LNCAP (cell line): ENCODE data around the gene TMEM234.

ENCODE experiments used
- TF ChIP-seq, protein P1 (sequence below): fragments of 450-650 bp; IDR thresholded peaks from 2 replicates; pipeline ENCODE4 v1.5.1; 2017; ENCODE audit warnings: mild to moderate bottlenecking

The TMEM234 gene

DNA sequence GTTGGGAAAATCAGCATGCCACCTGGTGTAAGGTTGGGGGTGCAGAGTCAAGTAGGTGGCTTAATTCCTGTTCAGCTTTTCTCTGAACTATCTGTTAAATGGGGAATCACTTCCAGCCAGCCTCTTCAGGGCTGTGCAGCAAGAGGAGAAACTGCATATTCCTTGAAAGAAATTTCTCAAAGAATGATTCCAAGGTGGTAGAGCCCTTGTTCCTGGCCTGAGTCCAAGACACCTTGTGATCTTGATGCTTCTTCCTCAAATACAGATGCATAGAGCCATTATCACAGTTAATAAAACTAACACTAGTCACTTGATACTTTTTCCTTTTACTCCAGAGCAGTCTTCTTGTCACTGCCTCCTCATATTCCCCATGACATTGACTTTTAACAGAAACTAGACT lies 37.5 kb downstream of the TMEM234 start:
- TF ChIP-seq, protein P1, sequence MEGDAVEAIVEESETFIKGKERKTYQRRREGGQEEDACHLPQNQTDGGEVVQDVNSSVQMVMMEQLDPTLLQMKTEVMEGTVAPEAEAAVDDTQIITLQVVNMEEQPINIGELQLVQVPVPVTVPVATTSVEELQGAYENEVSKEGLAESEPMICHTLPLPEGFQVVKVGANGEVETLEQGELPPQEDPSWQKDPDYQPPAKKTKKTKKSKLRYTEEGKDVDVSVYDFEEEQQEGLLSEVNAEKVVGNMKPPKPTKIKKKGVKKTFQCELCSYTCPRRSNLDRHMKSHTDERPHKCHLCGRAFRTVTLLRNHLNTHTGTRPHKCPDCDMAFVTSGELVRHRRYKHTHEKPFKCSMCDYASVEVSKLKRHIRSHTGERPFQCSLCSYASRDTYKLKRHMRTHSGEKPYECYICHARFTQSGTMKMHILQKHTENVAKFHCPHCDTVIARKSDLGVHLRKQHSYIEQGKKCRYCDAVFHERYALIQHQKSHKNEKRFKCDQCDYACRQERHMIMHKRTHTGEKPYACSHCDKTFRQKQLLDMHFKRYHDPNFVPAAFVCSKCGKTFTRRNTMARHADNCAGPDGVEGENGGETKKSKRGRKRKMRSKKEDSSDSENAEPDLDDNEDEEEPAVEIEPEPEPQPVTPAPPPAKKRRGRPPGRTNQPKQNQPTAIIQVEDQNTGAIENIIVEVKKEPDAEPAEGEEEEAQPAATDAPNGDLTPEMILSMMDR, result no peak

DNA sequence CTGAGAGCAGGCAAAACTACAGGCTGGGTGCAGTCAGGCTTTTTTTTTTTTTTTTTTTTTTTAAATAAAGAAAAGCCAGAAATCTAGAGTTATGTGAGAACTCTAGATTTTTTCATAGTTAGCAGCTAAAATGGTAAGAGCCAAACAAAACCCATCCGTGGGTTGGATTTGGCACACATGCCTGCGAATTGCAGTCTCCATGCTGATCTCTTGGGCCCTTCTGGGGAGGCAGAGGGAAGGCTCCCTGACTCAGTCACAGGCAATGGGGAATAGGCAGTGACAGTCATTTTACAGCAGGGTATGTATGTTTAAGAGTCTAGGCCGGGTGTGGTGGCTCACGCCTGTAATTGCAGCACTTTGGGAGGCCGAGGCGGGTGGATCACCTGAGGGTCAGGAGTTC lies 40.1 kb downstream of the TMEM234 start:
- TF ChIP-seq, protein P1, result no peak

DNA sequence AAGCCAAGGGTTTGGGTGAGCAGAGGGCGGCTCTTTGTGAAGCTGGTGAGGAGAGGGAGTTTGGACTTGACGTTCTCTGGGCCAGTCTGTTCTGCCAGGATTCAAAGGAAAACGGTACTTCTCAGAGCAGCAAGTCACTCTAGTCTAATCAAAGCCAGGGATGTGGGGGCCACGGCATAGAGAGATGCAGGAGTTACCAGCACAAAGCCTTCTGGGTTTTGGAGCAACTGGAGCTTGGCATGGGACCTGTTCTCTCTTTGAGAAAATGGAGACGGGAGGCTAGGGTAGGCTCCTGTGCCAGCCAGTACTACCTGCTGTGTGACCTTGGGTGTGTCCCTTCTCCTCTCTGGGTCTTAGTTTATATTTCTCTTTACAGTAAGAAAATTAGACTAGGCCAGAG lies 40.6 kb downstream of the TMEM234 start:
- TF ChIP-seq, protein P1, result no peak

DNA sequence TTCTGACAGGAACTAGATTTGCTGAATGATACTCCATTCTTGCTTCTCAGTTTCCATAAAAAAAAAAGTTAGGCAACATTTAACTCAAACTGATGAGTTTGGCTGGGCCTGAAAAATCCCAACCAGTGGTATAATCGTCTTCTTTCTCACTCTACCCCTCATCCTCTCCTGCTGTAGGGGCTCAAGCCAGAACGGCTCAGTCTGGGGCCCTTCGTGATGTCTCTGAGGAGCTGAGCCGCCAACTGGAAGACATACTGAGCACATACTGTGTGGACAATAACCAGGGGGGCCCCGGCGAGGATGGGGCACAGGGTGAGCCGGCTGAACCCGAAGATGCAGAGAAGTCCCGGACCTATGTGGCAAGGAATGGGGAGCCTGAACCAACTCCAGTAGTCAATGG lies 41.1 kb downstream of the TMEM234 start:
- TF ChIP-seq, protein P1, result no peak

DNA sequence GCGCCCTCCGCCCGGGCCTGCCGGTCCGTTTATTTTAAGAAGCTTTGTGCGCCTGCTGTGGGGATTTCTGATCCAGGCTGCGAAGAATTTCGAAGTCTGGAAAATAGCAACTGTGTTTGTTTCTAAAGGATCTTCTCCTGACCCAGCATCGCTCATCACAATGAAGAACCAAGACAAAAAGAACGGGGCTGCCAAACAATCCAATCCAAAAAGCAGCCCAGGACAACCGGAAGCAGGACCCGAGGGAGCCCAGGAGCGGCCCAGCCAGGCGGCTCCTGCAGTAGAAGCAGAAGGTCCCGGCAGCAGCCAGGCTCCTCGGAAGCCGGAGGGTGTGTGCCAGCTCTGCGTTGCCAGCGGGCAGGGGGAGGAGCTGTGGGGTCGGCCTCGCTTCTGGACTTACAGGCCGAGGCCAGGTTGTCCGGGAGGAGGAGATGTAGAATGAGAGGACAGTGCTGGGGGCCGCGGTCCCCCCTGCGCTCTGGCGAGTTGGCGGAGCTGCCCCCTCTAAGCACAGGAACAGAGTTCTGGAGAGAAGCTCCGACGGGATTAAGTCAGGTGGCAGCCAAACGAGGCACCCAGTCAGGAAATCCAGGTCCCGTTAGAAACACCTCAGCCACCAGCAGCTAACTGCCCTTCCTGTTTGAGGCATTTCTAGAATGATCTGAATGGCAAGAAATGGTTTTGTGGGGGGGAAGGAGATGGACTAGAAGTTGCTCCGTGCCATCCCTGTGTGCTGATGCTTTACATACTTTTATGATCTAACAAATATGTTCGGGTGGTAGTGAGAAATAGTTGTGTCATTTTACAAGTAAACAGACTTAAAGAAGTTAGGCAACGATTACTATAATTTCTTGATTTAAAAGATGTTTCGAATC lies 41.7 kb downstream of the TMEM234 start:
- TF ChIP-seq, protein P1, result no peak

DNA sequence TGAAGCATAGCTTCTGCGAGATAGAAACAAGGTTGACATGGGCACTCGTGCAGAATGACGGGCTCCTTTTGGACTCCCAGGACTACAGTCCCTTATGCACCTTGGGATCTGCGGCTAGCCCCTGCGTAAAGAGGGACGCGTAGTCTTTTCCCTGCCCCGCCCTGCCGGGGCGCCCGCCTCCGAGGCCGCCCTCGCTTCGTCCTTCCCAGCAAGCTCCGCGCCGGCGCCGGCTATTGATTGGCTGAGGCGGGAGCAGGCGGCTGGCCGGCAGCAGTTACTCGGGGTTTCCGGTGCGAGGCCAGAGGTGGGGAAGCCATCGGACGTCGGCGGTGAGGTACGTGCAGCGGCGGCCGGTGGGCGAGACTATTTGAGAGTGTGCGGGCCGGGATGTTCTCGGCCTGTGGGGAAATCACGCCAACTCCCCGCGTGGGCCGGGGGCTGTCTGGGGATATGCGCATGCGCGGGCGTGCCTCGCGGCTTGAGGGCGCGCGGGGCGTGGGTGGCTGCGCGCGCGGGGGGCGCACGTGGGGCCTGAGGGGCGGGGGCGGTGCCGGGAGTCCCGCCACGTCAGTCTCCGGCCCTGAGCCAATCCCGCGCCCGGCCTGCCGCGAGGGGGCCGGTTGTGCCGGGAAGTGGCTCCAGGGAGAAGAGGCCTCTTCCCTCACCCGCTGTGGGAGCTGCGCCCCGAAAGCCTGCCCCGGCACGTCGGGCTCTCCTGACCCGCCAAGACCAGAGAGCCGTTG lies 42.5 kb downstream of the TMEM234 start, which contains the start of gene TXLNA:
TSS of gene TXLNA (plus strand) at position 233 of the 743 bp plus-strand sequence. CDS start 671 bp downstream, outside the sequence.
- TF ChIP-seq, protein P1, result no peak

DNA sequence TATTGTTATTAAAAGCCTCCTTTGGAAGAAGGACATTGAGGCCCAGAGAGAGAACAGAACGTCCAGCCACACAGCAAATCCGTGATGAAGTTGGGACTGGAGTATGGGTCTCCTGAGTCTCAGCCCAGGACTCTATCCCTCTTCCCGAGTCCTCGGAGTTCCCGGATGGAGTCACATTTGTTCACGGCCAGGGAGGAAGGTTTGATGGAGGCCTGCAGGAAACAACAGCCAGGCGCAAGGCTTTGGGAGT lies 43.0 kb downstream of the TMEM234 start:
- TF ChIP-seq, protein P1, result no peak
